ENCODE results near the gene WDR72. TPM values are rescaled to one million over a fixed set of nuclear protein-coding genes. Genes with fewer than 3 reads are reported as not detected.

WDR72 gene
- total and polyA plus RNA-seq, 2 experiments from 2014 or later, result 0.99 to 1.9 TPM

DNA sequence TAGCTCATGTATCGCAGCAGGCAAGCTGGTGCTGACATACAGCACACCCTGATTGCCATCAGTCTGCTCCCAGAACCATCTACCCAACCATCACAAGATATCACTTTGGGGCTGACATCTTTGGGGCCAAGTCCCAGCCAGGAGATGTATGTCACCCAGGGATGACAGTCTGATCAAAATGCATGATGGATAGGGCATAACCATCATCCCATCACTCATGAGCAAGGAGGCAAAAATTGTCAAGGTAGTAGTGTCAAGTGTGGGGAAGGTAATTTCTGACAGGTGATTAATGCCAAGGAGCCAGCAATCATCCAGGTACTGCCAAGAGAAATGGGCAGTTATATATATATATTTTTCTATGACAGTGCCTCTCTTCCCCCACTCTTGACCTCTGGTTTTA lies 277.4 kb downstream of the WDR72 start (continued):
- TF ChIP-seq, protein P1, sequence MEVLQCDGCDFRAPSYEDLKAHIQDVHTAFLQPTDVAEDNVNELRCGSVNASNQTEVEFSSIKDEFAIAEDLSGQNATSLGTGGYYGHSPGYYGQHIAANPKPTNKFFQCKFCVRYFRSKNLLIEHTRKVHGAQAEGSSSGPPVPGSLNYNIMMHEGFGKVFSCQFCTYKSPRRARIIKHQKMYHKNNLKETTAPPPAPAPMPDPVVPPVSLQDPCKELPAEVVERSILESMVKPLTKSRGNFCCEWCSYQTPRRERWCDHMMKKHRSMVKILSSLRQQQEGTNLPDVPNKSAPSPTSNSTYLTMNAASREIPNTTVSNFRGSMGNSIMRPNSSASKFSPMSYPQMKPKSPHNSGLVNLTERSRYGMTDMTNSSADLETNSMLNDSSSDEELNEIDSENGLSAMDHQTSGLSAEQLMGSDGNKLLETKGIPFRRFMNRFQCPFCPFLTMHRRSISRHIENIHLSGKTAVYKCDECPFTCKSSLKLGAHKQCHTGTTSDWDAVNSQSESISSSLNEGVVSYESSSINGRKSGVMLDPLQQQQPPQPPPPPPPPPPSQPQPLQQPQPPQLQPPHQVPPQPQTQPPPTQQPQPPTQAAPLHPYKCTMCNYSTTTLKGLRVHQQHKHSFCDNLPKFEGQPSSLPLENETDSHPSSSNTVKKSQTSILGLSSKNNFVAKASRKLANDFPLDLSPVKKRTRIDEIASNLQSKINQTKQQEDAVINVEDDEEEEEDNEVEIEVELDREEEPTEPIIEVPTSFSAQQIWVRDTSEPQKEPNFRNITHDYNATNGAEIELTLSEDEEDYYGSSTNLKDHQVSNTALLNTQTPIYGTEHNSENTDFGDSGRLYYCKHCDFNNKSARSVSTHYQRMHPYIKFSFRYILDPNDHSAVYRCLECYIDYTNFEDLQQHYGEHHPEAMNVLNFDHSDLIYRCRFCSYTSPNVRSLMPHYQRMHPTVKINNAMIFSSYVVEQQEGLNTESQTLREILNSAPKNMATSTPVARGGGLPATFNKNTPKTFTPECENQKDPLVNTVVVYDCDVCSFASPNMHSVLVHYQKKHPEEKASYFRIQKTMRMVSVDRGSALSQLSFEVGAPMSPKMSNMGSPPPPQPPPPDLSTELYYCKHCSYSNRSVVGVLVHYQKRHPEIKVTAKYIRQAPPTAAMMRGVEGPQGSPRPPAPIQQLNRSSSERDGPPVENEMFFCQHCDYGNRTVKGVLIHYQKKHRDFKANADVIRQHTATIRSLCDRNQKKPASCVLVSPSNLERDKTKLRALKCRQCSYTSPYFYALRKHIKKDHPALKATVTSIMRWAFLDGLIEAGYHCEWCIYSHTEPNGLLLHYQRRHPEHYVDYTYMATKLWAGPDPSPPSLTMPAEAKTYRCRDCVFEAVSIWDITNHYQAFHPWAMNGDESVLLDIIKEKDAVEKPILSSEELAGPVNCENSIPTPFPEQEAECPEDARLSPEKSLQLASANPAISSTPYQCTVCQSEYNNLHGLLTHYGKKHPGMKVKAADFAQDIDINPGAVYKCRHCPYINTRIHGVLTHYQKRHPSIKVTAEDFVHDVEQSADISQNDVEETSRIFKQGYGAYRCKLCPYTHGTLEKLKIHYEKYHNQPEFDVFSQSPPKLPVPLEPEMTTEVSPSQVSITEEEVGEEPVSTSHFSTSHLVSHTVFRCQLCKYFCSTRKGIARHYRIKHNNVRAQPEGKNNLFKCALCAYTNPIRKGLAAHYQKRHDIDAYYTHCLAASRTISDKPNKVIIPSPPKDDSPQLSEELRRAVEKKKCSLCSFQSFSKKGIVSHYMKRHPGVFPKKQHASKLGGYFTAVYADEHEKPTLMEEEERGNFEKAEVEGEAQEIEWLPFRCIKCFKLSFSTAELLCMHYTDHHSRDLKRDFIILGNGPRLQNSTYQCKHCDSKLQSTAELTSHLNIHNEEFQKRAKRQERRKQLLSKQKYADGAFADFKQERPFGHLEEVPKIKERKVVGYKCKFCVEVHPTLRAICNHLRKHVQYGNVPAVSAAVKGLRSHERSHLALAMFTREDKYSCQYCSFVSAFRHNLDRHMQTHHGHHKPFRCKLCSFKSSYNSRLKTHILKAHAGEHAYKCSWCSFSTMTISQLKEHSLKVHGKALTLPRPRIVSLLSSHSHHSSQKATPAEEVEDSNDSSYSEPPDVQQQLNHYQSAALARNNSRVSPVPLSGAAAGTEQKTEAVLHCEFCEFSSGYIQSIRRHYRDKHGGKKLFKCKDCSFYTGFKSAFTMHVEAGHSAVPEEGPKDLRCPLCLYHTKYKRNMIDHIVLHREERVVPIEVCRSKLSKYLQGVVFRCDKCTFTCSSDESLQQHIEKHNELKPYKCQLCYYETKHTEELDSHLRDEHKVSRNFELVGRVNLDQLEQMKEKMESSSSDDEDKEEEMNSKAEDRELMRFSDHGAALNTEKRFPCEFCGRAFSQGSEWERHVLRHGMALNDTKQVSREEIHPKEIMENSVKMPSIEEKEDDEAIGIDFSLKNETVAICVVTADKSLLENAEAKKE (CRISPR knock-in tag; IDR thresholded peaks at IDR 0.05), result no peak
- no peak for TF ChIP-seq ZNF331 (CRISPR knock-in tag; IDR thresholded peaks at IDR 0.05; ENCODE audit: low read depth)

DNA sequence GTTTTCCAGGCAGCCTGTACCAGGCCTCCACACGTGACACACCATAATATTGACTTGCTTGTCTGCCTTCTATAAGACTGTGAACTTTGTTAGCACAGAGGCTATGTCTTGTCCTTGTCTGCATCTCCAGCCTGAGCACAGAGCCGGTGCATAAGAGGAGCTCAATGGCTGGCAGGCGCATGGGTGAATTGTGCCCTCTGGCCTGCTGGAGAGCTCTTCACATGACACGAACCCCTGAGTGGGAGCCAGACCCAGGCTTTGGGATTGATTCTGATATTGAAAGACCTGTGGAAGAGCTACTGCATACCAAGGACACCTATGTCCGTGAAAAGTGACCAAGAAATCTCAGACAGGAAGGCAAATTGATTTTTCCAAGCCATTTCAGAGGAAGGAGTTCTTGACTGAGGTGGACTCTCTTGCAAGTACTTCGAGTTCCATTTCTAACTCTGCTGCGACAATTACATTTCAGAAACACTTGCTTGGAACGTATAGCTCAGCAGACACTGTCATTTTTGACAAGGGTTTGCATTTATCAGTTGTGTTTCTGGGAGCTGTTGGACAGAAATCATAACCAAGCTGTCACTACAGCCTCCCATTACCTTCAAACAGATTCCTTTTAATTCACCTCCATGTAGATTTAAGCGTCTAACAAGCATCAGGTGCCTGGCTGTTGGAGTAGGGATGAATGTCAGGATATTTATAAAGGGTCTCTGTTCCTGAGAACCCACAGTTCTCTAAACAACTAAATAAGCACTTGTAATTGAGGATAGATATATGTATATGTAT lies 281.3 kb downstream of the WDR72 start:
- Histone ChIP-seq H3K27me3 (ENCODE audit: insufficient read depth) (no peaks in the 10 kb centered on the region), H3K36me3 (ENCODE audit: insufficient read depth) (no peaks in the 10 kb centered on the region; the same call in 1 of the 2 replicates), H3K9me2 (ENCODE audit: insufficient read depth) (no peaks in the 10 kb centered on the region), H3K79me2 (replicated peaks; ENCODE audit: insufficient read depth) (no peaks in the 10 kb centered on the region), H3K4me1 (ENCODE audit: insufficient read depth) (no peaks in the 10 kb centered on the region), H3K27ac (ENCODE audit: low read depth) (no peak overlapping the region), H4K20me1 (replicated peaks; ENCODE audit: insufficient read depth) (no peaks in the 10 kb centered on the region), H2AFZ (no peak overlapping the region), H3F3A (replicated peaks; ENCODE audit: low read depth) (no peaks in the 10 kb centered on the region), H3K4me2 (no peak overlapping the region), H3K4me3 (no peak overlapping the region)
- Mint-ChIP-seq H3K9me3 (no peaks in the 10 kb centered on the region), H3K4me3 (no peak overlapping the region), H3K27me3 (ENCODE audit: insufficient read depth, low read depth, poor library complexity) (no peaks in the 10 kb centered on the region), H3K27ac (no peak overlapping the region), H3K36me3 (ENCODE audit: low read depth) (no peaks in the 10 kb centered on the region), H3K4me1 (no peaks in the 10 kb centered on the region)
- DNase-seq (ENCODE audit: low spot score) (no peak), ATAC-seq (no peak)
- no peak for TF ChIP-seq EZH2phosphoT487 (IDR thresholded peaks at IDR 0.05; ENCODE audit: unreplicated experiment)
- no peak for TF ChIP-seq NANOG (IDR thresholded peaks at IDR 0.05; ENCODE audit: borderline replicate concordance)
- TF ChIP-seq, protein P1 (CRISPR knock-in tag; IDR thresholded peaks at IDR 0.05), result no peak

Measured in GM23338 (cell line).